Suprapubic skin (tissue), 4 donors: ENCODE results near the gene CLCF1. TPM values are rescaled to one million over a fixed set of nuclear protein-coding genes. Genes with fewer than 3 reads are reported as not detected.

Experiments used
- DNase-seq, 2 donors: peaks; one replicate each; pipeline ENCODE4 v3.0.0-alpha.2; 2019; ENCODE audit warnings: low spot score in 2 of 2
- H3K27ac ChIP-seq: fragments of 200-600 bp; sonication (generic); one replicate; pipeline ENCODE4 v1.5.1; 2019
- H3K27me3 ChIP-seq: fragments of 200-600 bp; sonication (generic); one replicate; pipeline ENCODE4 v1.5.1; 2019
- H3K36me3 ChIP-seq: fragments of 200-600 bp; sonication (generic); one replicate; pipeline ENCODE4 v1.5.1; 2019
- H3K4me1 ChIP-seq: fragments of 200-600 bp; sonication (generic); one replicate; pipeline ENCODE4 v1.5.1; 2019
- H3K4me3 ChIP-seq: fragments of 200-600 bp; sonication (generic); one replicate; pipeline ENCODE4 v1.5.1; 2019; ENCODE audit warnings: mild to moderate bottlenecking
- H3K9me3 ChIP-seq: fragments of 200-600 bp; sonication (generic); one replicate; pipeline ENCODE4 v1.5.1; 2019
- CTCF ChIP-seq, 2 donors: fragments of 200-600 bp in 1 of 2; fragments of 450-650 bp in 1 of 2; sonication (generic) in 1 of 2; IDR thresholded peaks; one replicate each; pipeline ENCODE4 v1.5.1; 2016 to 2019; ENCODE audit warnings: antibody characterized with exemption in 2 of 2, mild to moderate bottlenecking in 1 of 2, moderate library complexity in 1 of 2
- EP300 ChIP-seq: sonication (generic); formaldehyde crosslinking; IDR thresholded peaks from one replicate; pipeline ENCODE4 v1.6.1; 2017; ENCODE audit warnings: antibody characterized with exemption
- POLR2A ChIP-seq, 2 donors: fragments of 450-650 bp; IDR thresholded peaks; one replicate each; pipeline ENCODE4 v1.6.1; 2017; ENCODE audit warnings: antibody characterized with exemption in 2 of 2, mild to moderate bottlenecking in 2 of 2, moderate library complexity in 2 of 2
- POLR2AphosphoS5 ChIP-seq, 3 donors: sonication (generic); formaldehyde crosslinking; IDR thresholded peaks; one replicate each; pipeline ENCODE4 v1.6.1; 2017; ENCODE audit warnings: antibody characterized with exemption in 3 of 3
- WGBS: methylation state at CpG from one replicate; pipeline ENCODE4 v1.1.5; 2018; 5-methylcytosine and 5-hydroxymethylcytosine counted together
- total RNA-seq, 4 donors: library from RNA; depleted of rRNA; stranded (reverse); fragments of >200 nt; gene quantifications; one replicate each; pipeline ENCODE4 v1.1.0, GENCODE V29; 2016

The CLCF1 gene
- total RNA-seq, 4 donors from 2014 or later: 2.7 to 5.5 (median 4.0) TPM

GRCh38 chr11:67353317-67354074 is 19.9 kb downstream of the CLCF1 start, which contains the start of gene POLD4:
POLD4 (minus strand) TSS chr11:67353546; CDS start chr11:67353399, 147 bp downstream.
- H3K4me1 ChIP-seq: peaks cover 77% of the 10 kb centered on the region
- TF ChIP-seq CTCF (IDR thresholded peaks at IDR 0.05) (no peak), EP300 (no peak), POLR2AphosphoS5 (IDR thresholded peaks at IDR 0.05) (peak; percentile 29 to 55 (median 32)), POLR2A (IDR thresholded peaks at IDR 0.05) (peak; percentile 37 to 89)
- WGBS: under 1% methylated on average over 31 of the region's 37 CpGs

GRCh38 chr11:67352546-67353316 is 20.7 kb downstream of the CLCF1 start:
- Histone ChIP-seq H3K27ac (peak overlapping the region; percentile 98), H3K4me3 (peak overlapping the region; percentile 73), H3K9me3 (no peaks in the 10 kb centered on the region), H3K4me1 (peaks cover 73% of the 10 kb centered on the region), H3K27me3 (no peaks in the 10 kb centered on the region), H3K36me3 (no peaks in the 10 kb centered on the region)
- no peak for DNase-seq
- TF ChIP-seq CTCF (IDR thresholded peaks at IDR 0.05) (peak in 1 of 2 donors; percentile 2), EP300 (no peak)
- 10% methylated on average over 24 of the region's 25 CpGs for WGBS

More at GRCh38 chr11:67353317-67354074, 19.9 kb downstream of the CLCF1 start, which contains the start of gene POLD4:
- no peaks in the 10 kb centered on the region for H3K36me3 ChIP-seq
- H3K4me3 ChIP-seq: peak within 1 kb of the TSS; percentile 73
- DNase-seq: peak; percentile 99 to 100
- H3K9me3 ChIP-seq: no peaks in the 10 kb centered on the region
- no peaks in the 10 kb centered on the region for H3K27me3 ChIP-seq
- peak within 1 kb of the TSS; percentile 98 for H3K27ac ChIP-seq

- Histone ChIP-seq H3K36me3 (no peaks in the 10 kb centered on the region), H3K27me3 (no peaks in the 10 kb centered on the region), H3K27ac (peak overlapping the region; percentile 98), H3K4me1 (peaks cover 65% of the 10 kb centered on the region), H3K4me3 (peak overlapping the region; percentile 73), H3K9me3 (no peaks in the 10 kb centered on the region)
- WGBS: 54% methylated on average over 11 of the region's 11 CpGs
- DNase-seq: no peak
- TF ChIP-seq POLR2AphosphoS5 (IDR thresholded peaks at IDR 0.05) (no peak), EP300 (no peak), CTCF (IDR thresholded peaks at IDR 0.05) (peak; percentile 91 to 97), POLR2A (IDR thresholded peaks at IDR 0.05) (no peak)
These were observed 22.0 kb downstream of the CLCF1 start for GRCh38 chr11:67351275-67352005.

- DNase-seq: no peak
- no peak for TF ChIP-seq POLR2A (IDR thresholded peaks at IDR 0.05)
- TF ChIP-seq CTCF (IDR thresholded peaks at IDR 0.05): no peak
- TF ChIP-seq EP300: no peak
- no peak for TF ChIP-seq POLR2AphosphoS5 (IDR thresholded peaks at IDR 0.05)
- 92% methylated on average over 4 of the region's 4 CpGs for WGBS
- no peaks in the 10 kb centered on the region for H3K27me3 ChIP-seq
- H3K4me1 ChIP-seq: peaks cover 64% of the 10 kb centered on the region
- no peak overlapping the region for H3K4me3 ChIP-seq
- H3K27ac ChIP-seq: no peak overlapping the region
- no peaks in the 10 kb centered on the region for H3K36me3 ChIP-seq
- H3K9me3 ChIP-seq: no peaks in the 10 kb centered on the region
These were observed 23.4 kb downstream of the CLCF1 start for GRCh38 chr11:67349928-67350465.
